Gastrocnemius medialis (tissue), 4 donors: ENCODE data around the gene LAP3.
A peak's percentile ranks its signal among the peaks of the same experiment; 100 is the strongest.

Experiments used
- CTCF ChIP-seq, 5 experiments: fragments of 450-650 bp in 3 of 5; fragments of 200-600 bp in 2 of 5; sonication (generic) in 2 of 5; IDR thresholded peaks in 4 of 5; conservative IDR thresholded peaks in 1 of 5; 1 replicate in 4 of 5; 2 replicates in 1 of 5; pipeline ENCODE4 v1.5.1; 2016 to 2019; ENCODE audit warnings: antibody characterized with exemption in 5 of 5, mild to moderate bottlenecking in 3 of 5, moderate library complexity in 3 of 5
- POLR2A ChIP-seq, 2 donors: fragments of 450-650 bp; IDR thresholded peaks; one replicate each; pipeline ENCODE4 v1.6.1; 2017; ENCODE audit warnings: antibody characterized with exemption in 2 of 2, mild to moderate bottlenecking in 2 of 2, moderate library complexity in 2 of 2

- TF ChIP-seq CTCF (IDR thresholded peaks at IDR 0.05 in 4 of 5, conservative IDR thresholded peaks at IDR 0.05 in 1 of 5) (peak in 1 of 5 experiments; percentile 18), POLR2A (IDR thresholded peaks at IDR 0.05) (no peak)
These were observed 70.9 kb downstream of the LAP3 start for GRCh38 chr4:17647927-17648326.
